CD14-positive monocyte (primary cell): Measurements from ENCODE around the gene MAPK8IP2. TPM values are rescaled to one million over a fixed set of nuclear protein-coding genes. Genes with fewer than 3 reads are reported as not detected.

ENCODE experiments used
- DNase-seq, 3 donors: peaks; one replicate each; pipeline ENCODE4 v3.0.0-alpha.2; 2011 to 2022
- H2AFZ ChIP-seq: 2 replicates; pipeline ENCODE4 v1.6.0; 2012; ENCODE audit warnings: mild to moderate bottlenecking, low read depth, low read length, inconsistent platforms; ENCODE audit not compliant: insufficient read depth, poor library complexity, severe bottlenecking
- H3K27ac ChIP-seq, 2 donors: 1 replicate in 1 of 2; 2 replicates in 1 of 2; pipeline ENCODE4 v1.5.1; 2012 to 2013; ENCODE audit warnings: low read length in 2 of 2, control low read depth in 1 of 2, inconsistent platforms in 1 of 2, low read depth in 1 of 2, mild to moderate bottlenecking in 1 of 2
- H3K27me3 ChIP-seq, 2 donors: one replicate each; pipeline versions ENCODE4 v1.6.0 to v1.6.1; 2011 to 2013; ENCODE audit warnings: low read length in 2 of 2; ENCODE audit not compliant: control insufficient read depth in 2 of 2, insufficient read depth in 2 of 2
- H3K36me3 ChIP-seq, 2 donors: replicated peaks in 1 of 2; 1 replicate in 1 of 2; 2 replicates in 1 of 2; pipeline versions ENCODE4 v1.5.1 to v1.6.1; 2012 to 2013; ENCODE audit warnings: low read length in 2 of 2, control low read depth in 1 of 2, inconsistent platforms in 1 of 2, mild to moderate bottlenecking in 1 of 2; ENCODE audit not compliant: insufficient read depth in 2 of 2, control insufficient read depth in 1 of 2
- H3K4me1 ChIP-seq, 2 donors: 1 replicate in 1 of 2; 2 replicates in 1 of 2; pipeline versions ENCODE4 v1.5.1 to v1.6.1; 2012 to 2013; ENCODE audit warnings: low read length in 2 of 2, control low read depth in 1 of 2, inconsistent platforms in 1 of 2, mild to moderate bottlenecking in 1 of 2, moderate library complexity in 1 of 2; ENCODE audit not compliant: insufficient read depth in 2 of 2, control insufficient read depth in 1 of 2
- H3K4me2 ChIP-seq: replicated peaks from 2 replicates; pipeline ENCODE3; 2012; ENCODE audit warnings: low read length, moderate library complexity, mild to moderate bottlenecking; ENCODE audit not compliant: poor library complexity, severe bottlenecking; ENCODE audit errors: extremely low read depth
- H3K4me3 ChIP-seq, 3 experiments: fragments of 200-600 bp in 1 of 3; sonication (generic) in 1 of 3; replicated peaks in 1 of 3; 1 replicate in 2 of 3; 2 replicates in 1 of 3; pipeline ENCODE4 v1.5.1; 2011 to 2013; ENCODE audit warnings: low read length in 3 of 3, mild to moderate bottlenecking in 3 of 3, control low read depth in 2 of 3, low read depth in 2 of 3, inconsistent platforms in 1 of 3, moderate library complexity in 1 of 3
- H3K79me2 ChIP-seq: 2 replicates; pipeline ENCODE4 v1.6.0; 2012; ENCODE audit warnings: mild to moderate bottlenecking, control low read depth, inconsistent platforms, low read length, moderate library complexity; ENCODE audit not compliant: insufficient read depth
- H3K9ac ChIP-seq: 2 replicates; pipeline ENCODE4 v1.6.0; 2017; ENCODE audit warnings: low read length, mild to moderate bottlenecking; ENCODE audit not compliant: insufficient read depth, poor library complexity, severe bottlenecking
- H3K9me3 ChIP-seq, 2 donors: replicated peaks in 1 of 2; 1 replicate in 1 of 2; 2 replicates in 1 of 2; pipeline versions ENCODE4 v1.5.1 to v1.6.1; 2012 to 2013; ENCODE audit warnings: low read length in 2 of 2, control low read depth in 1 of 2; ENCODE audit not compliant: control insufficient read depth in 1 of 2, insufficient read depth in 1 of 2
- H4K20me1 ChIP-seq: 2 replicates; pipeline ENCODE4 v1.6.0; 2012; ENCODE audit warnings: mild to moderate bottlenecking, low read length, control low read depth, moderate library complexity; ENCODE audit not compliant: insufficient read depth
- H3K27ac Mint-ChIP-seq, 7 donors: one replicate each; pipeline ENCODE4 v1.8.0; 2020; ENCODE audit warnings: mild to moderate bottlenecking in 7 of 7, mixed read lengths in 7 of 7, moderate library complexity in 6 of 7, inconsistent platforms in 2 of 7
- H3K27me3 Mint-ChIP-seq, 3 donors: one replicate each; pipeline ENCODE4 v1.8.0; 2021 to 2022; ENCODE audit warnings: low read depth in 3 of 3, mild to moderate bottlenecking in 3 of 3, mixed read lengths in 3 of 3, moderate library complexity in 3 of 3, inconsistent platforms in 1 of 3
- H3K36me3 Mint-ChIP-seq, 2 donors: one replicate each; pipeline ENCODE4 v1.8.0; 2020; ENCODE audit warnings: mixed read lengths in 2 of 2, inconsistent platforms in 1 of 2, mild to moderate bottlenecking in 1 of 2
- H3K4me1 Mint-ChIP-seq: one replicate; pipeline ENCODE4 v1.8.0; 2020; ENCODE audit warnings: mild to moderate bottlenecking, mixed read lengths
- H3K4me3 Mint-ChIP-seq, 2 donors: one replicate each; pipeline ENCODE4 v1.8.0; 2020; ENCODE audit warnings: mild to moderate bottlenecking in 2 of 2, mixed read lengths in 2 of 2, moderate library complexity in 1 of 2
- H3K9me3 Mint-ChIP-seq, 7 donors: one replicate each; pipeline ENCODE4 v1.8.0; 2020 to 2022; ENCODE audit warnings: mixed read lengths in 7 of 7, mild to moderate bottlenecking in 6 of 7, moderate library complexity in 6 of 7, inconsistent platforms in 2 of 7
- WGBS: methylation state at CpG from one replicate; pipeline ENCODE4 v1.1.5; 2013; ENCODE audit warnings: missing lambda C conversion rate; ENCODE audit not compliant: insufficient coverage; 5-methylcytosine and 5-hydroxymethylcytosine counted together
- intact Hi-C, 2 donors: fragments of 100-400 bp; cut with micrococcal nuclease; formaldehyde crosslinking; loops; one replicate each; pipeline versions ENCODE4 v1.15.0 to v1.15.1; 2023
- polyA plus RNA-seq, 3 donors: library from polyadenylated mRNA; depleted of rRNA in 1 of 3; unstranded in 2 of 3; stranded (reverse) in 1 of 3; fragments of 300-500 nt in 2 of 3; fragments of >200 nt in 1 of 3; fragmentation: Illumina TruSeq in 2 of 3; gene quantifications; 1 replicate in 2 of 3; 2 replicates in 1 of 3; pipeline ENCODE4 v1.2.3, GENCODE V29; 2012 to 2021
- TF ChIP-seq, protein P1 (sequence below): fragments of 200-600 bp; IDR thresholded peaks from one replicate; pipeline ENCODE4 v1.8.0; 2022; ENCODE audit warnings: antibody characterized with exemption, mild to moderate bottlenecking

Gene MAPK8IP2
- polyA plus RNA-seq, 3 donors: 0.17 TPM; not detected in 2

DNA sequence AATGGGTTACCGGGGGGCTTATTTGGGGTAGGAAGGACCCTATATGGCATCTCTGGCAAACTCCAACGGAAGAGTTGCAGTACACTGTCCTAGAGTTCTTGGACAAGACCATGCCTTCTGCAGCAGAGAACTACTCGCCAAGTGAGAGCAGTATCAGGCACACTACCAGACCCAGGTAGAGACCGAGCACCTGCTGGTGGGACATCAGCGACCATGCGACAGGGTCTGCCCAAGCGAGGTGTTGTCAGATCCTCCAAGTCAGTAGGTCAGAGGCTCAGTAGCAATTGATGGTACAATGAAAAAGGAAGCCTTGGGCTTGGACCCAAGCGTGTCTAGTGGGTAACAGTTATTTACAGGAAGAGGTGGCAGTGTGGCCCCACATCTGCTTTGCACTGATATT is 14.8 kb upstream of the MAPK8IP2 start:
- H4K20me1 ChIP-seq: peaks cover 14% of the 10 kb centered on the region
- H3K27ac ChIP-seq: no peak overlapping the region
- H2AFZ ChIP-seq: no peak overlapping the region
- H3K9ac ChIP-seq: no peak overlapping the region
- no peak overlapping the region for H3K4me3 Mint-ChIP-seq
- no peak overlapping the region for H3K4me2 ChIP-seq
- H3K27ac Mint-ChIP-seq: no peak overlapping the region
- H3K9me3 ChIP-seq: no peaks in the 10 kb centered on the region
- H3K79me2 ChIP-seq: peaks cover 21% of the 10 kb centered on the region
- no peaks in the 10 kb centered on the region for H3K9me3 Mint-ChIP-seq
- peaks cover 7 to 11% of the 10 kb centered on the region in 2 donors for H3K36me3 Mint-ChIP-seq
- peaks cover 17 to 25% of the 10 kb centered on the region in 2 donors for H3K4me1 ChIP-seq
- no peak for DNase-seq
- H3K4me3 ChIP-seq: no peak overlapping the region
- intact Hi-C loops: no loop called here
- H3K27me3 ChIP-seq: peaks cover 0 to 3% of the 10 kb centered on the region in 2 donors
- H3K4me1 Mint-ChIP-seq: peaks cover 17% of the 10 kb centered on the region
- WGBS: 98% methylated on average over 7 of the region's 8 CpGs
- H3K27me3 Mint-ChIP-seq: peaks cover 5 to 15% (median 12%) of the 10 kb centered on the region in 3 donors
- H3K36me3 ChIP-seq: peaks cover 0 to 5% of the 10 kb centered on the region in 2 donors
- TF ChIP-seq, protein P1, sequence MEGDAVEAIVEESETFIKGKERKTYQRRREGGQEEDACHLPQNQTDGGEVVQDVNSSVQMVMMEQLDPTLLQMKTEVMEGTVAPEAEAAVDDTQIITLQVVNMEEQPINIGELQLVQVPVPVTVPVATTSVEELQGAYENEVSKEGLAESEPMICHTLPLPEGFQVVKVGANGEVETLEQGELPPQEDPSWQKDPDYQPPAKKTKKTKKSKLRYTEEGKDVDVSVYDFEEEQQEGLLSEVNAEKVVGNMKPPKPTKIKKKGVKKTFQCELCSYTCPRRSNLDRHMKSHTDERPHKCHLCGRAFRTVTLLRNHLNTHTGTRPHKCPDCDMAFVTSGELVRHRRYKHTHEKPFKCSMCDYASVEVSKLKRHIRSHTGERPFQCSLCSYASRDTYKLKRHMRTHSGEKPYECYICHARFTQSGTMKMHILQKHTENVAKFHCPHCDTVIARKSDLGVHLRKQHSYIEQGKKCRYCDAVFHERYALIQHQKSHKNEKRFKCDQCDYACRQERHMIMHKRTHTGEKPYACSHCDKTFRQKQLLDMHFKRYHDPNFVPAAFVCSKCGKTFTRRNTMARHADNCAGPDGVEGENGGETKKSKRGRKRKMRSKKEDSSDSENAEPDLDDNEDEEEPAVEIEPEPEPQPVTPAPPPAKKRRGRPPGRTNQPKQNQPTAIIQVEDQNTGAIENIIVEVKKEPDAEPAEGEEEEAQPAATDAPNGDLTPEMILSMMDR: no peak

DNA sequence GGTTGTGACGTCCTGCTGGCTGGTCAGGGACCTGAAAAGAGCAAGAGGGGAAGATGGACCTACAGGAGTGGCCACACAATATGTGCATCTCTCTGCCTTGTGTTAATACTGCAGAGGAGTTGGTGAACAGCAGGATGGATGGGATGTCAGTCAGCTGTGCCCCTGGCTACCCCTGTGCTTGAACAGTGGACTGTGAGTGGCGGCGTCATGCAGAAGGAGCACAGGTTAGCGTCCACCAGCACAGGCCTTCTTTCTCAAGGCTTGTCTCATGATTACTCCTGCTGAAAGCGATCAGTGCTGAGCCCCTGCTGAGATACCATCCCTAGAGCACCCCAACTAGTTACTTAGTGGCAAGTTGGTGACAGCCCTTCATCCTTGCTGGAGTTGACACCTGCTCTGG is 14.2 kb upstream of the MAPK8IP2 start:
- no peaks in the 10 kb centered on the region for H3K36me3 ChIP-seq
- H3K4me2 ChIP-seq: no peak overlapping the region
- H4K20me1 ChIP-seq: peaks cover 7% of the 10 kb centered on the region
- peaks cover 15 to 20% of the 10 kb centered on the region in 2 donors for H3K4me1 ChIP-seq
- H3K9me3 Mint-ChIP-seq: no peaks in the 10 kb centered on the region
- H3K9me3 ChIP-seq: no peaks in the 10 kb centered on the region
- peaks cover 14% of the 10 kb centered on the region for H3K4me1 Mint-ChIP-seq
- H3K27me3 ChIP-seq: peaks cover 0 to 3% of the 10 kb centered on the region in 2 donors
- no peak overlapping the region for H3K4me3 ChIP-seq
- no peak overlapping the region for H3K9ac ChIP-seq
- TF ChIP-seq, protein P1: no peak
- peaks cover 17% of the 10 kb centered on the region for H3K79me2 ChIP-seq
- H3K4me3 Mint-ChIP-seq: no peak overlapping the region
- peaks cover 2 to 5% of the 10 kb centered on the region in 2 donors for H3K36me3 Mint-ChIP-seq
- H3K27me3 Mint-ChIP-seq: peaks cover 4 to 15% (median 12%) of the 10 kb centered on the region in 3 donors
- no peak overlapping the region for H2AFZ ChIP-seq
- no peak overlapping the region for H3K27ac ChIP-seq
- intact Hi-C loops: no loop called here
- DNase-seq: no peak
- H3K27ac Mint-ChIP-seq: peak overlapping the region in 1 of 7 donors; percentile 10
- 95% methylated on average over 4 of the region's 5 CpGs for WGBS
